HepG2 (cell line): ENCODE results near the gene SFXN2. TPM values are rescaled to one million over a fixed set of nuclear protein-coding genes. Genes with fewer than 3 reads are reported as not detected.

Source experiments
- GABPB1 ChIP-seq: IDR thresholded peaks from 2 replicates; pipeline ENCODE4 v1.6.1; 2016; ENCODE audit warnings: mild to moderate bottlenecking, missing genetic modification reagents, moderate library complexity, missing compliant biosample characterization
- KLF13 ChIP-seq: sonication (generic); formaldehyde crosslinking; IDR thresholded peaks from 2 replicates; pipeline ENCODE4 v1.4.0; 2020; ENCODE audit warnings: mild to moderate bottlenecking, missing genetic modification reagents
- ZNF235 ChIP-seq: sonication (generic); formaldehyde crosslinking; IDR thresholded peaks from 2 replicates; pipeline ENCODE4 v1.8.1; 2023; ENCODE audit warnings: mild to moderate bottlenecking, missing genetic modification reagents, borderline replicate concordance
- ZNF75D ChIP-seq: sonication (generic); formaldehyde crosslinking; IDR thresholded peaks from 2 replicates; pipeline ENCODE4 v1.8.1; 2023; ENCODE audit warnings: missing genetic modification reagents, mild to moderate bottlenecking, borderline replicate concordance
- ZSCAN21 ChIP-seq: sonication (generic); formaldehyde crosslinking; IDR thresholded peaks from 2 replicates; pipeline ENCODE4 v1.8.0; 2022; ENCODE audit warnings: mild to moderate bottlenecking, missing genetic modification reagents, moderate library complexity, borderline replicate concordance
- polyA plus RNA-seq, 8 experiments: library from polyadenylated mRNA; depleted of rRNA in 3 of 8; stranded (reverse) in 7 of 8; unstranded in 1 of 8; fragments of >200 nt; fragmentation: Illumina TruSeq in 4 of 8; extraction: Trizol in 4 of 8; gene quantifications; 2 replicates each; pipeline versions ENCODE4 v1.2.1 to v1.2.3, GENCODE V29; 2011 to 2016; ENCODE audit warnings: low read depth in 4 of 8, missing spikeins in 1 of 8, mixed read lengths in 1 of 8; ENCODE audit not compliant: insufficient read depth in 1 of 8
- total RNA-seq, 5 experiments: library from RNA; depleted of rRNA; stranded (reverse); fragments of >200 nt; fragmentation: Illumina TruSeq; extraction: Trizol; gene quantifications; 2 replicates each; pipeline ENCODE4 v1.2.3, GENCODE V29; 2016; ENCODE audit warnings: low read depth in 1 of 5
- TF ChIP-seq, protein P1 (sequence below), 2 experiments: sonication (generic) in 1 of 2; formaldehyde crosslinking in 1 of 2; IDR thresholded peaks; 2 replicates each; pipeline versions ENCODE4 v1.6.1 to v1.9.0; 2014 to 2022; ENCODE audit warnings: antibody characterized with exemption in 1 of 2, borderline replicate concordance in 1 of 2, inconsistent platforms in 1 of 2, low read depth in 1 of 2, missing genetic modification reagents in 1 of 2
- TF ChIP-seq, protein P2 (sequence below): sonication (generic); formaldehyde crosslinking; IDR thresholded peaks from 2 replicates; pipeline ENCODE4 v1.4.0; 2020; ENCODE audit warnings: missing genetic modification reagents

Gene SFXN2
- total and polyA plus RNA-seq, 2 of the 13 experiments (the other 11 are each of a cell fraction or from before 2014, with no cell fraction given): 12.8 to 21.1 TPM

DNA sequence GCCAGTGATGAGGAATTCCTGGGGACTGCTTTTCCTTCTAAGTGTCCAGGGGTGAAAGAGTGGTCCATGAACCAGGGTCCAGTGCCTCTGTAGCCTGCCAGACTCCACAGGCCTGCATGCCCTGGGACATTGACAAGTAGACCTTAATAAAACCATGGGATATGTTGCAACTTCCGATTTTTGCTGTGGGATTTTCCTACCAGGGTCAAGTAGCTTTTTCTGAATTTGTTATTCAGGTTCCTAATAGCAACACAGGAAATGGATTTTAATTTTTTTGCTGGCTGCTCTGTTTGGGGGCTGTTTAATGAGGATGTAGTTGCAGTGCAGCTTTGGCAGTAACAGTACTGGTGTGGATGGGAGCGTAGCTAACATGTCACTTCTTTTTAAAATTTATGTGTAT is 71.4 kb downstream of the SFXN2 start (continued):
- TF ChIP-seq, protein P1, sequence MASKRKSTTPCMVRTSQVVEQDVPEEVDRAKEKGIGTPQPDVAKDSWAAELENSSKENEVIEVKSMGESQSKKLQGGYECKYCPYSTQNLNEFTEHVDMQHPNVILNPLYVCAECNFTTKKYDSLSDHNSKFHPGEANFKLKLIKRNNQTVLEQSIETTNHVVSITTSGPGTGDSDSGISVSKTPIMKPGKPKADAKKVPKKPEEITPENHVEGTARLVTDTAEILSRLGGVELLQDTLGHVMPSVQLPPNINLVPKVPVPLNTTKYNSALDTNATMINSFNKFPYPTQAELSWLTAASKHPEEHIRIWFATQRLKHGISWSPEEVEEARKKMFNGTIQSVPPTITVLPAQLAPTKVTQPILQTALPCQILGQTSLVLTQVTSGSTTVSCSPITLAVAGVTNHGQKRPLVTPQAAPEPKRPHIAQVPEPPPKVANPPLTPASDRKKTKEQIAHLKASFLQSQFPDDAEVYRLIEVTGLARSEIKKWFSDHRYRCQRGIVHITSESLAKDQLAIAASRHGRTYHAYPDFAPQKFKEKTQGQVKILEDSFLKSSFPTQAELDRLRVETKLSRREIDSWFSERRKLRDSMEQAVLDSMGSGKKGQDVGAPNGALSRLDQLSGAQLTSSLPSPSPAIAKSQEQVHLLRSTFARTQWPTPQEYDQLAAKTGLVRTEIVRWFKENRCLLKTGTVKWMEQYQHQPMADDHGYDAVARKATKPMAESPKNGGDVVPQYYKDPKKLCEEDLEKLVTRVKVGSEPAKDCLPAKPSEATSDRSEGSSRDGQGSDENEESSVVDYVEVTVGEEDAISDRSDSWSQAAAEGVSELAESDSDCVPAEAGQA (IDR thresholded peaks at IDR 0.05; ENCODE audit: low read depth): no peak
- TF ChIP-seq, protein P1 (CRISPR knock-in tag; IDR thresholded peaks at IDR 0.05; ENCODE audit: borderline replicate concordance): no peak
- TF ChIP-seq KLF13: no peak
- TF ChIP-seq ZNF75D (CRISPR knock-in tag): no peak
- TF ChIP-seq GABPB1: no peak
- TF ChIP-seq ZNF235 (CRISPR knock-in tag): no peak
- TF ChIP-seq, protein P2, sequence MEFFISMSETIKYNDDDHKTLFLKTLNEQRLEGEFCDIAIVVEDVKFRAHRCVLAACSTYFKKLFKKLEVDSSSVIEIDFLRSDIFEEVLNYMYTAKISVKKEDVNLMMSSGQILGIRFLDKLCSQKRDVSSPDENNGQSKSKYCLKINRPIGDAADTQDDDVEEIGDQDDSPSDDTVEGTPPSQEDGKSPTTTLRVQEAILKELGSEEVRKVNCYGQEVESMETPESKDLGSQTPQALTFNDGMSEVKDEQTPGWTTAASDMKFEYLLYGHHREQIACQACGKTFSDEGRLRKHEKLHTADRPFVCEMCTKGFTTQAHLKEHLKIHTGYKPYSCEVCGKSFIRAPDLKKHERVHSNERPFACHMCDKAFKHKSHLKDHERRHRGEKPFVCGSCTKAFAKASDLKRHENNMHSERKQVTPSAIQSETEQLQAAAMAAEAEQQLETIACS (CRISPR knock-in tag): no peak
- no peak for TF ChIP-seq ZSCAN21
- TF ChIP-seq, all 625 proteins: peak for 0
